Putamen (tissue), 1 donor: ENCODE measurements around the gene CYBRD1.
"Not testable (repeated sequence)": the region's sequence is repeated elsewhere in the genome, so short reads cannot be mapped to it uniquely, and the experiment has no call there.

ENCODE experiments used
- DNase-seq: peaks from one replicate; pipeline ENCODE4 v3.0.0-alpha.2; 2016; ENCODE audit warnings: low spot score

CYBRD1 gene, protein sequence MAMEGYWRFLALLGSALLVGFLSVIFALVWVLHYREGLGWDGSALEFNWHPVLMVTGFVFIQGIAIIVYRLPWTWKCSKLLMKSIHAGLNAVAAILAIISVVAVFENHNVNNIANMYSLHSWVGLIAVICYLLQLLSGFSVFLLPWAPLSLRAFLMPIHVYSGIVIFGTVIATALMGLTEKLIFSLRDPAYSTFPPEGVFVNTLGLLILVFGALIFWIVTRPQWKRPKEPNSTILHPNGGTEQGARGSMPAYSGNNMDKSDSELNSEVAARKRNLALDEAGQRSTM

DNA sequence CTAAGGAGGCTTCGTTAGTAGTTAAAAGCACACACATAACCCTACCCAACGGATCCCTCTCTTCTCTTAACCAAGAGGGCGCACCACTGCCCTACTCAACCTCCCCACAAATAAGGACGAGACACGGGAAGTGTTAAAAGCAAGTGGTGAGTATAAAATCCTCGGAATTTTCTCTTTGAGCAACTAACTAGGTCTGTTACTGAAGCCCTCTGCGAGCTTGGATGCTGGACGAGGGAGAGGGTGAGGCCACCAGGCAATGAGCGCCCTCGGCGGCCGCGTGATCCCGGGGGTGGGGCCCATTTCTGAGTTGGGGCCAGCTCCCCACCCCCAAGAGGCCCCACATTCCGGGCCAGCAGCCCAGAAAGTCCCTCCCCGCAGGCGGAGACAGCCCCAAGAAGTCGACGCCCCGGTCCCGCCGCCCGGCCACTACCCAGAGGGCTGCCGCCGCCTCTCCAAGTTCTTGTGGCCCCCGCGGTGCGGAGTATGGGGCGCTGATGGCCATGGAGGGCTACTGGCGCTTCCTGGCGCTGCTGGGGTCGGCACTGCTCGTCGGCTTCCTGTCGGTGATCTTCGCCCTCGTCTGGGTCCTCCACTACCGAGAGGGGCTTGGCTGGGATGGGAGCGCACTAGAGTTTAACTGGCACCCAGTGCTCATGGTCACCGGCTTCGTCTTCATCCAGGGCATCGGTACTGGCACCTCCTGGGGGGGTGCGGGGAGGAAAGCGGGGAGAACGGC lies at the start of gene CYBRD1:
Gene CYBRD1, plus strand, starts transcription at position 423 of the 736 bp plus-strand sequence. Its CDS starts 72 bp downstream, at position 495.
- DNase-seq, result peak; percentile 91

GRCh38 chr2:171475979-171476378 lies 46.3 kb upstream of the CYBRD1 start:
- no peak for DNase-seq

DNA sequence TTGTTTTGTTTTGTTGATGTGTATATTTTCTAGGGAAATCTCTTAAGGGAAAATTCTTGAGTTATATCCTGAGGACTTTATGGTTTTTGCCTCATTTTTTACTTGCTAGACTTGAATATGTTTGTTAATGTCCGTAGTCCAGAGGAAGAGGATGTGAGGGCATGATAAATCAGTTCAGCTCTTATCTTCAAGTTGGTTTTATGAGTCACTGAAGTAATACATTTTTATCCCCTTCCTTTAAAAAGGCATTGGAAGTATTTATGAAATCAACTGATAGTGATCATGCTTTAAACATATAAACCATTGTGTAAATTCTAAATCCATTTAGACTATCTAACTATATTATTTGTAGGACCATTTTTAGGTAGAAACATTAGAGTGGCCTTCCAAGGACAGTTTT lies 43.9 kb upstream of the CYBRD1 start:
- DNase-seq, result no peak

GRCh38 chr2:171479154-171479814 lies 43.0 kb upstream of the CYBRD1 start:
- DNase-seq, result no peak

- DNase-seq, result no peak
Measured at GRCh38 chr2:171480908-171481307, 41.4 kb upstream of the CYBRD1 start.

GRCh38 chr2:171482308-171482707 lies 40.0 kb upstream of the CYBRD1 start:
- no peak for DNase-seq

GRCh38 chr2:171482877-171483276 lies 39.4 kb upstream of the CYBRD1 start:
- DNase-seq, result no peak

DNA sequence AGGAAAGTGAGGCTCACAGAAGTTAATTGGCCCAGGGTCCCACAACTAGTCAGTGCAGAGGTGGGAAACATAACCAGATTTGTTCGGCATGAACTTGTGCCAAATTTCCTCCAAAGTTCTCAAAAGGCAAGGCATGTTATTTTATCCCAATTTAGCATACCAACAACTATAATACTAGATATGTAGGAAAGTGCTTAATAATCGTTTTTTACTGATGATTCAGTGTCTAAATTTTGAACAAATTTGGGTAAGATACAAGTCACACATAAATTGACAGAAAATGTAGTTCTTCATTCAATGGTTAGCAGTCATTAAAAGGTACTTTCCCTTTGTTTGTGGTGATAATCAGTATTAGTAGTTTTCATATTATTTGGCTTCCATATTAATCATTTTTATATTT lies 38.5 kb upstream of the CYBRD1 start:
- DNase-seq, result no peak

GRCh38 chr2:171485116-171485515 lies 37.2 kb upstream of the CYBRD1 start:
- DNase-seq, result no peak

- no peak for DNase-seq
Measured at GRCh38 chr2:171487201-171487600, 35.1 kb upstream of the CYBRD1 start.

DNA sequence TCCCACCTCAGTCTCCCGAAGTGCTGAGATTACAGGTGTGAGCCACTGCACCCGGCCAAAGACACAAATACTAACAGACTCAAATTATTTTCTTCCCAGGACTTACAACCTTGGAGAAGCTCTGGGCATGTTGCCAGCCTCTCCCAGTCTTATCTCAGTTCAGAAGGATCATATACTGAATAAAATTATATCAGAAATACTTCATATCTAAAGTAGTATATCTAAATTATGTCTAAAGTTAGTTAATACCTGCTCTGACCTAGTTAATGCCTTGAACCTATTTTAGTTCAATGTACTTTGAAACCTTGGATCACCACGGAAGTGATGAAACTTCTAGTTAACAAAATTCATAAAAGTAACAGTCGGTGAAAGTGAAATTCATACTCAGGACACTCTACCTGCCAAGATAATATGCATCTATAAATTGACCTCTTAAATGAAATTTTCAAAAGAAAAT lies 34.4 kb upstream of the CYBRD1 start:
- no peak for DNase-seq

- no peak for DNase-seq
Measured at GRCh38 chr2:171490577-171490976, 31.7 kb upstream of the CYBRD1 start.

- no peak for DNase-seq
Measured at GRCh38 chr2:171491292-171491691, 31.0 kb upstream of the CYBRD1 start.

DNA sequence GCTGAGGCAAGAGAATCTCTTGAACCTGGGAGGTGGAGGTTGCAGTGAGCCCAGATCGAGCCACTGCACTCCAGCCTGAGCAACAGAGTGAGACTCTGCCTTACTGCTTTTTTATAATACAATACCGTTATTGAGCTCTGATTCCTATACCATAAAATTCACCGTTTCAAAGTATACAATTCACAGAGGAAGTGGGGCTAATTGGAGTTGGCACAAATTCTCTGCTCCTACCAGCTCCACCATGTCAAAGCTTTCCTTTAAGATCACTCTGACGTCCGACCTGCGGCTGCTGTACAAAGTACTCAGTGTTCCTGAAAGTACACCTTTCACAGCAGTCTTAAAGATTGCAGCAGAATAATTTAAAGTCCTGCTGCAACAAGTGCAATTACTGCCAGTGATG lies 29.6 kb upstream of the CYBRD1 start:
- no peak for DNase-seq

- not testable (repeated sequence) for DNase-seq
Measured at GRCh38 chr2:171497664-171498063, 24.6 kb upstream of the CYBRD1 start.

DNA sequence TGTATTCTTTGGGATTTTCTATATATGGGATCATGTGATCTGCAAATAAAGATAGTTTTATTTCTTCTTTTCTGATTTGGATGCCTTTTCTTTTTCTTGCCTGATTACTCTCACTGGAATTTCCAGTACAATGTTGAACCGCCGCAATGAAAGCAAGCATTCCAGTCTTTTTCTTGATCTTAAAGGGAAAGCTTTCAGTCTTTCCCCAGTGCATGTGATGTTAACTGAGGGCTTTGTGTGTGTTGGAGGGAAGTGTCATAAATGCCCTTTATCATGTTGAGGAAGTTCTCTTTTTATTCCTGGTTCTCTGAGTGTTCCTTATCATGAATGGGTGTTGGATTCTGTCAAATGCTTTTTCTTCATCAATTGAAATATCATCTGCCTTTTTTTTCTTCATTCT lies 16.9 kb upstream of the CYBRD1 start:
- DNase-seq, result no peak

DNA sequence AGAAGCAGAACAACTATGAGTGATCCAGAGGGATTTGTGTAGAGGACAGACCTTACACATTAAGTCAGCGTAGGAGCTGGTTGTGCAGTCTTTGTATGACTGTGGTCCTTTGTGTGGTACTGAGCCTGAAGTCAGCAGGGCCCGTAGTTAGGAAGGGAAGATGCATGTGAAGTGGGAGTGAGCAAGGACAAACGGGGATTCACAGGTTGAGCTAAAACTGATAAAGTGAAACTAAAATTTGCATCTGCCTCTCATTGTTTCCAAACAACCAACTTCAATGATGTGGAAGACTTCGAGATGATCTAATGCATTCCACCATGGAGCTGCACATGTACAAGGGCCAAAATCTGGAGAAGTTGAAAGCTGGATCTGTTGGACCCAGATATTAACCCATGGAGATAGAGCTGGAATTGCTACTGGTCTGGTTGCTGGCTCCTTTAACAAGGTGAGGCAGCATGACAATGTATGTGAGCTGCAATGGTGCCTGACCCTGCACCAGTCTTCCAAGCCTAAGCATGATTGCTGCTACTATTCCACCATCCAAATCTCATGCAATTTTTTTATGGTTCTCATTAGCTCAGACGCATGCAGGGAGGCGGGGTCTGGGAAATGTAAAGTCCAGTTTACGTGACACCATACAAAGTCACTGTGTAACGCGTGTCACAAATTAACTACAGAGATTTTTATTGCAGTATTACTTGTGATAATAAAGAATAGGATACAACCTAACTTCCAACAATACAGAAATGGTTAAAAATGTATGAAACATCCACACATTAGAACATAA lies 12.1 kb upstream of the CYBRD1 start:
- DNase-seq, result no peak

DNA sequence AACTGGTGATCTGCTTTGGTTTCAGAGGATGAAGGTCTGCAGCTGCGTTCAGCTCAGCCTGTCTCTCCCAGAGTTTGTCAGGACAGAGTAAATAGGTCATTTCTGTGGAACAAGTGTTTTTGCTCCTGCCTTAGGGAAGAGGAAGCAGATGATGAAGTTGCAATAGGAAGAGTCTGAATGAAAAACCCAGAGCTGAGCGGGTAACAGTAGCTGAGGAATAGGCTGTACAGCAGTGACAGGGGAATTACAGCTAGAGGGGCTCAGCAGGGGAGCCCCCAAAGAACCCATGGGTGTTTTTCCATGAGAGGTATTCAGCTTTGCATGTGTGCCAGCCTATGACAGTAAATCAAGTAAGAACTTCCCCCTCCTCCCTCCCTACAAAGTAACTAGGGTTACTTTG lies 10.3 kb upstream of the CYBRD1 start:
- DNase-seq, result no peak

DNA sequence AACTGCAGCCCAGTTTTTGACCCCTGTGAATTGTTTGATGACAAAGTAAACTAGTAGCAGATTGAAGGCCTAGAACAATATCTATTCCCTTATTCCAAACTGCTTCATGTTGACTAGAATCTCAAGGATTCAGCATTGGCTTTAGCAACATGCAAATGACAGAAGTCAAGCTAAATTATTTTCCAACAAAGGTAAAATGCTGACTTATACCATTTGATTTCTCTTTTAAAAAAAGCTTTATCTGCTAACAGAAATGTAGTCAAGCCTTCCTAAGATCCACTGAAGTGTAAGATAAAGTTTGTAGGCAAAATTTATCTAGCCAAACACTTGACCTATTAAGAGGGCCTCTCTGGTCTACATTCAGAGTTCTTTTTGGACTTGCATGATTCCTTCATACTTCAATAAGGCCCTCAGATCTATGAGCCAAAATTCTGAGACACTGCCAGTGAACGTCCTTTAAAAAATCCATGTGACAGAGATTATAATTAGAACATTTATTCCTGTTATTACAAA lies 9.5 kb upstream of the CYBRD1 start:
- DNase-seq, result no peak

DNA sequence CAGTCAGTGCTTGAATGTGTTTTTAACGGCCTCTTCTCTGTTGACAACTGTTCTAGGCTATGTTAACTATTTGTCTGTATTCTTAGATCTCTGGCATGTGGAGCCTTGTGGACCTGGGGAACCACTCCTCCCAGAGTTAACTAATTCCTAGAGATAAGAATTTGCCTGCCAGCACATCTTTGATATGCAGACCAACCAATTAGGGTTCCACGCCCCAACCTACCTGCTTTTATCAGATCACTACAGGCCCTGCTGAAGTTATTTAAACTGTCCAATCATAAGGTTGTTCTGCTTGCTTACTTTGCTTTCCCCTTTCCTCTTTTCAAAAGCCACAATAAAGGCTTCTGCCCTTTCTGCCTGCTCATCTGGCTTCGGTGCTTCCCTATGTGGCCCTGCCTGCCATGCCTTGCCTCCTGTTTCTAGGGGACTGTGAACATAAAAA lies 8.5 kb upstream of the CYBRD1 start:
- no peak for DNase-seq

GRCh38 chr2:171514908-171515582 lies 7.2 kb upstream of the CYBRD1 start:
- no peak for DNase-seq
